Transverse colon (tissue), 4 donors: Measurements from ENCODE around the gene PRKCZ. TPM values are rescaled to one million over a fixed set of nuclear protein-coding genes. Genes with fewer than 3 reads are reported as not detected.
A peak's percentile ranks its signal among the peaks of the same experiment; 100 is the strongest.

Experiments
- DNase-seq: peaks from one replicate; pipeline ENCODE4 v3.0.0-alpha.2; 2019
- H3K27ac ChIP-seq, 4 donors: fragments of 200-600 bp; sonication (generic); 2 replicates each; pipeline ENCODE4 v1.5.1; 2016 to 2018; ENCODE audit warnings: inconsistent platforms in 4 of 4
- H3K27me3 ChIP-seq: fragments of 200-600 bp; sonication (generic); 2 replicates; pipeline ENCODE4 v1.5.1; 2017; ENCODE audit warnings: inconsistent platforms
- H3K36me3 ChIP-seq, 4 donors: fragments of 200-600 bp; sonication (generic); 2 replicates each; pipeline ENCODE4 v1.5.1; 2017 to 2019; ENCODE audit warnings: inconsistent platforms in 4 of 4
- H3K4me1 ChIP-seq, 4 donors: fragments of 200-600 bp; sonication (generic); 2 replicates each; pipeline ENCODE4 v1.5.1; 2017 to 2020; ENCODE audit warnings: inconsistent platforms in 4 of 4
- H3K4me3 ChIP-seq, 4 donors: fragments of 200-600 bp; sonication (generic); 1 replicate in 1 of 4; 2 replicates in 3 of 4; pipeline versions ENCODE4 v1.5.1 to v1.6.1; 2017 to 2019; ENCODE audit warnings: inconsistent platforms in 4 of 4
- H3K9me3 ChIP-seq, 2 donors: fragments of 200-600 bp; sonication (generic); 2 replicates each; pipeline ENCODE4 v1.5.1; 2017 to 2019; ENCODE audit warnings: inconsistent platforms in 2 of 2
- EP300 ChIP-seq: sonication (generic); formaldehyde crosslinking; IDR thresholded peaks from one replicate; pipeline ENCODE4 v1.6.1; 2017; ENCODE audit warnings: antibody characterized with exemption, low read depth
- POLR2A ChIP-seq: fragments of 450-650 bp; IDR thresholded peaks from one replicate; pipeline ENCODE4 v1.6.1; 2016; ENCODE audit warnings: antibody characterized with exemption, mild to moderate bottlenecking, moderate library complexity
- POLR2AphosphoS5 ChIP-seq, 3 donors: sonication (generic); formaldehyde crosslinking; IDR thresholded peaks; one replicate each; pipeline ENCODE4 v1.6.1; 2016; ENCODE audit warnings: antibody characterized with exemption in 3 of 3
- WGBS, 2 donors: methylation state at CpG; one replicate each; pipeline ENCODE4 v1.1.5; 2018; ENCODE audit warnings: low coverage in 1 of 2; 5-methylcytosine and 5-hydroxymethylcytosine counted together
- in situ Hi-C, 4 donors: fragments of 200-750 bp; cut with MboI; loops; one replicate each; pipeline versions ENCODE4 v1.15.0 to v1.15.1; 2017; ENCODE audit warnings: low sequenced_read_pairs in 3 of 4, low pct_ligation_motif_present in 1 of 4, low pct_unique_long_range_greater_than_20kb in 1 of 4
- intact Hi-C: fragments of 100-400 bp; cut with DNase I; formaldehyde crosslinking; loops from one replicate; pipeline ENCODE4 v1.15.1; 2023; ENCODE audit warnings: low total_unique reads
- total RNA-seq, 4 donors: library from RNA; depleted of rRNA; stranded (reverse); fragments of >200 nt; gene quantifications; one replicate each; pipeline ENCODE4 v1.1.0, GENCODE V29; 2016
- TF ChIP-seq, protein P1 (sequence below), 5 experiments: fragments of 200-600 bp in 3 of 5; fragments of 450-650 bp in 2 of 5; sonication (generic) in 3 of 5; IDR thresholded peaks; 1 replicate in 2 of 5; 2 replicates in 3 of 5; pipeline ENCODE4 v1.5.1; 2016 to 2017; ENCODE audit warnings: antibody characterized with exemption in 5 of 5, inconsistent platforms in 3 of 5, mild to moderate bottlenecking in 2 of 5, moderate library complexity in 1 of 5

The PRKCZ gene
- total RNA-seq, 4 donors from 2014 or later = 48.6 to 96.7 (median 54.4) TPM

DNA sequence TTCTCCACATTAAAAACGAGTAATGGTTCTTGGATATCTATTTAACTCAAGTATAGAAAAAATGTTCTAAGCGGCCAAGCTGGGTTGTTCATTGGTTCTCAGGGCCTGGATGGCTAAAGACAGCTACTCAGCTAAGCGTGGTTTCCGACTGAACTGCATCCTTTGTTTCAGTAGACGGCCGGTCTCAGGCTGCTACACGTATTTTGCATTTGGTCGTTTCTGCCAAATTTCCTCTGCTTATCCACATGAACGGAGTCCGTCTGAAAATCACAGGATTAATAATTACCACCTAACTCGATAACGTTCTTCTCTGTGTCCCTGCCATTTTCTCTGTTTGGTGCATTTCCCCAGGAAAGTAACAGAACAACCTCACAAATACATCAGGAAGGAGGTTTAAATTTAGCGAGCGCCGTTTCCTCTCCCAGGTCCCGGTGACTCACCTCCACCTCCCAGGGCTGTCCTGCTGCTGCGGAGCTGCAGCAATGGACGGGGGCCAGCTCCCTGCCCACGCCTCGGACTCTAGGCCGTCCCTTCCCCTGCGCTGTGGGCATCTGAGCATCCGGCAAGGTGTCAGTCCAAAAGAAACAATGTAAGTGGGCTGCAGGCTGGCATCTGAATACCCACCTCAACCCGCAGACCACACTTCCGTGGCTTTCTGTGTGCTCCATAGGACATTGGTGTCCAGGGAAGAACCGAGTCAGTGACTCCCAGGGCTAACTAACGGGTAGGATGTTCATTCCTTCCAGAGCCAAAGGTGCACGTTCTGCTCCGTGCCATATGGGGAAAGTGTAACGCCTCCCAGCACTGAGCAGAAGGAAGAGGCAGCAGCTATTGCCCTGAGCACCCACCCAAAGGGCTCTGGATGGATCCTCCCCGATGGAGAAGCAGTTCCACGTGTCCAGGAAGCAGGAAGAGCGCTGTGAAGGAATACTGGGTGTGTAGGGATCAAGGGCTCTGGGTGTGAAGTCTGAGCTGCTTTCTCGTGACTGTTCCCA, 35.2 kb upstream of the PRKCZ start:
- intact Hi-C loops (no loop called here), in situ Hi-C loops (no loop called here)
- Histone ChIP-seq H3K9me3 (no peaks in the 10 kb centered on the region), H3K36me3 (no peaks in the 10 kb centered on the region), H3K4me3 (no peak overlapping the region), H3K27me3 (peaks cover 74% of the 10 kb centered on the region), H3K4me1 (peaks cover 0 to 7% (median 4%) of the 10 kb centered on the region in 4 donors), H3K27ac (no peak overlapping the region)
- no peak for TF ChIP-seq POLR2AphosphoS5 (IDR thresholded peaks at IDR 0.05)
- no peak for TF ChIP-seq POLR2A
- no peak for TF ChIP-seq EP300
- TF ChIP-seq, protein P1, sequence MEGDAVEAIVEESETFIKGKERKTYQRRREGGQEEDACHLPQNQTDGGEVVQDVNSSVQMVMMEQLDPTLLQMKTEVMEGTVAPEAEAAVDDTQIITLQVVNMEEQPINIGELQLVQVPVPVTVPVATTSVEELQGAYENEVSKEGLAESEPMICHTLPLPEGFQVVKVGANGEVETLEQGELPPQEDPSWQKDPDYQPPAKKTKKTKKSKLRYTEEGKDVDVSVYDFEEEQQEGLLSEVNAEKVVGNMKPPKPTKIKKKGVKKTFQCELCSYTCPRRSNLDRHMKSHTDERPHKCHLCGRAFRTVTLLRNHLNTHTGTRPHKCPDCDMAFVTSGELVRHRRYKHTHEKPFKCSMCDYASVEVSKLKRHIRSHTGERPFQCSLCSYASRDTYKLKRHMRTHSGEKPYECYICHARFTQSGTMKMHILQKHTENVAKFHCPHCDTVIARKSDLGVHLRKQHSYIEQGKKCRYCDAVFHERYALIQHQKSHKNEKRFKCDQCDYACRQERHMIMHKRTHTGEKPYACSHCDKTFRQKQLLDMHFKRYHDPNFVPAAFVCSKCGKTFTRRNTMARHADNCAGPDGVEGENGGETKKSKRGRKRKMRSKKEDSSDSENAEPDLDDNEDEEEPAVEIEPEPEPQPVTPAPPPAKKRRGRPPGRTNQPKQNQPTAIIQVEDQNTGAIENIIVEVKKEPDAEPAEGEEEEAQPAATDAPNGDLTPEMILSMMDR (IDR thresholded peaks at IDR 0.05) = no peak
- DNase-seq = no peak
- WGBS, 2 donors = 69% methylated on average over 16 to 34 of the region's 34 CpGs

DNA sequence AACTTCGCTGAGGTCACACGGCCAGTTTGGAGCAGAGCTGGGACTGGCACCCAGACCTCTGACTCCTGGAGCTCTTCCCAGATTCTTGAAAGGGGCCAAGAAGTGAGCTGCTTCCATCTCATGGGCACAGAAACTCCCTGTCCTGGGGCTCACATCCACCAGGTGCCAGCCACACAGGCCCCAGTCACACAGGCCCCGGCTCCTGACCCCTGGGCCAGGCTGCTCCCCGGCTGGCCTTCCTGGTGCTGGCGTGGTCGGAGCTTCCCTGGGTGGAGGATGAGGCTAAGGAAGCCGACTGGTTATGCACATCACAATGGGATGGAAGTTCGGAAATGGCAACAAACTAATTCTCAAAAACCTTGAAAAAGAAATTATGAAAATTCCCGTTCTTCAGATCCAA, 34.1 kb upstream of the PRKCZ start:
- intact Hi-C loops (no loop called here), in situ Hi-C loops (no loop called here)
- Histone ChIP-seq H3K27ac (no peak overlapping the region), H3K27me3 (peaks cover 84% of the 10 kb centered on the region), H3K36me3 (no peaks in the 10 kb centered on the region), H3K9me3 (no peaks in the 10 kb centered on the region), H3K4me3 (no peak overlapping the region), H3K4me1 (peaks cover 0 to 7% (median 4%) of the 10 kb centered on the region in 4 donors)
- no peak for DNase-seq
- 71 to 90% methylated on average over 2 to 9 of the region's 9 CpGs for WGBS, 2 donors
- TF ChIP-seq, protein P1 (IDR thresholded peaks at IDR 0.05) = no peak
- no peak for TF ChIP-seq EP300
- TF ChIP-seq POLR2A = no peak
- TF ChIP-seq POLR2AphosphoS5 (IDR thresholded peaks at IDR 0.05) = no peak

- 20 to 28% methylated on average over 3 to 27 of the region's 48 CpGs for WGBS, 2 donors
- TF ChIP-seq POLR2AphosphoS5 (IDR thresholded peaks at IDR 0.05) = no peak
- TF ChIP-seq EP300 = no peak
- TF ChIP-seq, protein P1 (IDR thresholded peaks at IDR 0.05) = no peak
- no peak for TF ChIP-seq POLR2A
- Histone ChIP-seq H3K9me3 (no peaks in the 10 kb centered on the region), H3K27me3 (peaks cover 98% of the 10 kb centered on the region), H3K4me3 (no peak overlapping the region), H3K4me1 (peaks cover 0 to 7% (median 4%) of the 10 kb centered on the region in 4 donors), H3K27ac (no peak overlapping the region), H3K36me3 (no peaks in the 10 kb centered on the region)
- DNase-seq = no peak
- intact Hi-C loops = no loop called here
- in situ Hi-C loops = no loop called here
Measured at GRCh38 chr1:2018217-2019171, 31.7 kb upstream of the PRKCZ start.

- peaks cover 96% of the 10 kb centered on the region for H3K27me3 ChIP-seq
- no peaks in the 10 kb centered on the region for H3K9me3 ChIP-seq
- DNase-seq = no peak
- in situ Hi-C loops (no loop called here), intact Hi-C loops (no loop called here)
- no peak for TF ChIP-seq EP300
- TF ChIP-seq, protein P1 (IDR thresholded peaks at IDR 0.05) = no peak
- TF ChIP-seq POLR2A = no peak
- TF ChIP-seq POLR2AphosphoS5 (IDR thresholded peaks at IDR 0.05) = no peak
- H3K36me3 ChIP-seq = no peaks in the 10 kb centered on the region
- WGBS, 2 donors = 5% methylated on average over 24 of the region's 60 CpGs; no CpG with 5 or more reads in 1 of the 2 donors
- H3K4me3 ChIP-seq = peak within 1 kb of the TSS in 2 of 4 donors; percentile 26 to 32
- no peak within 1 kb of the TSS for H3K27ac ChIP-seq
- H3K4me1 ChIP-seq = peaks cover 0 to 7% (median 4%) of the 10 kb centered on the region in 4 donors
Measured at GRCh38 chr1:2019172-2019543, 31.1 kb upstream of the PRKCZ start, which contains the start of gene GABRD. TSS of gene GABRD (plus strand) at chr1:2019345. CDS start at chr1:2019424, 79 bp downstream.
